HCT116 (cell line): ENCODE measurements around the gene OLFML3.

Experiments used
- EZH2phosphoT487 ChIP-seq: fragments of 200-600 bp; IDR thresholded peaks from 2 replicates; pipeline ENCODE4 v1.6.1; 2018; ENCODE audit warnings: antibody characterized with exemption, borderline replicate concordance
- FOSL1 ChIP-seq: IDR thresholded peaks from 2 replicates; pipeline ENCODE4 v1.6.1; 2012; ENCODE audit warnings: low read depth
- POLR2A ChIP-seq: IDR thresholded peaks from 2 replicates; pipeline ENCODE4 v1.7.0; 2011; ENCODE audit warnings: borderline replicate concordance; ENCODE audit not compliant: insufficient read depth, insufficient read length; ENCODE audit errors: extremely low read depth
- POLR2AphosphoS5 ChIP-seq: IDR thresholded peaks from 2 replicates; pipeline ENCODE4 v1.6.1; 2011; ENCODE audit warnings: mild to moderate bottlenecking, low read depth, low read length, moderate library complexity
- SIN3A ChIP-seq: IDR thresholded peaks from 2 replicates; pipeline ENCODE4 v1.6.1; 2012; ENCODE audit warnings: low read depth
- ZNF274 ChIP-seq: fragments of 200-500 bp; sonication (Bioruptor generic); IDR thresholded peaks from 2 replicates; pipeline ENCODE4 v1.6.1; 2014; ENCODE audit warnings: mild to moderate bottlenecking, low read depth, low read length, inconsistent platforms
- TF ChIP-seq, protein P1 (sequence below): IDR thresholded peaks from 2 replicates; pipeline ENCODE4 v1.6.1; 2012; ENCODE audit warnings: low read depth
- TF ChIP-seq, protein P2 (sequence below), 3 experiments: fragments of 200-600 bp in 1 of 3; sonication (generic) in 1 of 3; IDR thresholded peaks in 2 of 3; conservative IDR thresholded peaks in 1 of 3; 2 replicates each; pipeline ENCODE4 v1.5.1; 2012 to 2017; ENCODE audit warnings: low read depth in 2 of 3, low read length in 2 of 3, antibody characterized with exemption in 1 of 3, borderline replicate concordance in 1 of 3, control low read depth in 1 of 3, mild to moderate bottlenecking in 1 of 3, mixed read lengths in 1 of 3, mixed run types in 1 of 3, moderate library complexity in 1 of 3; ENCODE audit not compliant: insufficient read depth in 1 of 3

DNA sequence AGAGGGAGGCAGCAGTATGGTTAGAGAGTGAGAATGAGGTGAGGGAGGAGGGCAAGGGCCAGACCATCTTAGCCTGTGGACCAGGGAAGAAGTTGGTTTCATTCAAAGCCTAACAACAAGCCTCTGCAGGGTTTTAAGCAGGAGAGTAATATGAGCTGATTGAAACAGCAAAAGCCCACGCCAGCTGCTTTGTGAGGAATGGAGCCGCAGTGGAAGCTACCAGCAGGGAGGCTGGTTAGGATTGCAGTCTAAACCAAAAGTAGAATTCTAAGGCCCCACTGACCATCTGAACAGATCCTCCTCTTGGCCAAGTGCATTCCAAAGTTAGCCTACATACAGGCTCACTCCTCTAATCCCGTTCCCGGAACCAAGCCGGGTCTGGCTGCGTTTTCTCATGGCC lies 44.8 kb downstream of the OLFML3 start:
- TF ChIP-seq EZH2phosphoT487, result no peak
- TF ChIP-seq, protein P1, sequence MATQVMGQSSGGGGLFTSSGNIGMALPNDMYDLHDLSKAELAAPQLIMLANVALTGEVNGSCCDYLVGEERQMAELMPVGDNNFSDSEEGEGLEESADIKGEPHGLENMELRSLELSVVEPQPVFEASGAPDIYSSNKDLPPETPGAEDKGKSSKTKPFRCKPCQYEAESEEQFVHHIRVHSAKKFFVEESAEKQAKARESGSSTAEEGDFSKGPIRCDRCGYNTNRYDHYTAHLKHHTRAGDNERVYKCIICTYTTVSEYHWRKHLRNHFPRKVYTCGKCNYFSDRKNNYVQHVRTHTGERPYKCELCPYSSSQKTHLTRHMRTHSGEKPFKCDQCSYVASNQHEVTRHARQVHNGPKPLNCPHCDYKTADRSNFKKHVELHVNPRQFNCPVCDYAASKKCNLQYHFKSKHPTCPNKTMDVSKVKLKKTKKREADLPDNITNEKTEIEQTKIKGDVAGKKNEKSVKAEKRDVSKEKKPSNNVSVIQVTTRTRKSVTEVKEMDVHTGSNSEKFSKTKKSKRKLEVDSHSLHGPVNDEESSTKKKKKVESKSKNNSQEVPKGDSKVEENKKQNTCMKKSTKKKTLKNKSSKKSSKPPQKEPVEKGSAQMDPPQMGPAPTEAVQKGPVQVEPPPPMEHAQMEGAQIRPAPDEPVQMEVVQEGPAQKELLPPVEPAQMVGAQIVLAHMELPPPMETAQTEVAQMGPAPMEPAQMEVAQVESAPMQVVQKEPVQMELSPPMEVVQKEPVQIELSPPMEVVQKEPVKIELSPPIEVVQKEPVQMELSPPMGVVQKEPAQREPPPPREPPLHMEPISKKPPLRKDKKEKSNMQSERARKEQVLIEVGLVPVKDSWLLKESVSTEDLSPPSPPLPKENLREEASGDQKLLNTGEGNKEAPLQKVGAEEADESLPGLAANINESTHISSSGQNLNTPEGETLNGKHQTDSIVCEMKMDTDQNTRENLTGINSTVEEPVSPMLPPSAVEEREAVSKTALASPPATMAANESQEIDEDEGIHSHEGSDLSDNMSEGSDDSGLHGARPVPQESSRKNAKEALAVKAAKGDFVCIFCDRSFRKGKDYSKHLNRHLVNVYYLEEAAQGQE, result no peak
- TF ChIP-seq FOSL1, result no peak
- TF ChIP-seq, protein P2, sequence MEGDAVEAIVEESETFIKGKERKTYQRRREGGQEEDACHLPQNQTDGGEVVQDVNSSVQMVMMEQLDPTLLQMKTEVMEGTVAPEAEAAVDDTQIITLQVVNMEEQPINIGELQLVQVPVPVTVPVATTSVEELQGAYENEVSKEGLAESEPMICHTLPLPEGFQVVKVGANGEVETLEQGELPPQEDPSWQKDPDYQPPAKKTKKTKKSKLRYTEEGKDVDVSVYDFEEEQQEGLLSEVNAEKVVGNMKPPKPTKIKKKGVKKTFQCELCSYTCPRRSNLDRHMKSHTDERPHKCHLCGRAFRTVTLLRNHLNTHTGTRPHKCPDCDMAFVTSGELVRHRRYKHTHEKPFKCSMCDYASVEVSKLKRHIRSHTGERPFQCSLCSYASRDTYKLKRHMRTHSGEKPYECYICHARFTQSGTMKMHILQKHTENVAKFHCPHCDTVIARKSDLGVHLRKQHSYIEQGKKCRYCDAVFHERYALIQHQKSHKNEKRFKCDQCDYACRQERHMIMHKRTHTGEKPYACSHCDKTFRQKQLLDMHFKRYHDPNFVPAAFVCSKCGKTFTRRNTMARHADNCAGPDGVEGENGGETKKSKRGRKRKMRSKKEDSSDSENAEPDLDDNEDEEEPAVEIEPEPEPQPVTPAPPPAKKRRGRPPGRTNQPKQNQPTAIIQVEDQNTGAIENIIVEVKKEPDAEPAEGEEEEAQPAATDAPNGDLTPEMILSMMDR (IDR thresholded peaks at IDR 0.05 in 2 of 3, conservative IDR thresholded peaks at IDR 0.05 in 1 of 3; ENCODE audit: borderline replicate concordance in 1 of 3, insufficient read depth in 1 of 3, low read depth in 2 of 3, low read length in 2 of 3), result no peak
- no peak for TF ChIP-seq POLR2AphosphoS5
- TF ChIP-seq ZNF274, result no peak
- TF ChIP-seq POLR2A, result no peak
- TF ChIP-seq SIN3A, result no peak
